ENCODE measurements around the gene ADI1. TPM values are rescaled to one million over a fixed set of nuclear protein-coding genes. Genes with fewer than 3 reads are reported as not detected.

The ADI1 gene
- total and polyA plus RNA-seq, 5 donors from 2014 or later, result 21.2 to 52.4 (median 48.9) TPM

GRCh38 chr2:3472966-3473365 lies 46.4 kb downstream of the ADI1 start:
- Histone ChIP-seq H3K4me3 (ENCODE audit: low read depth, low read length) (no peak overlapping the region), H3K36me3 (ENCODE audit: control insufficient read depth, insufficient read depth, low read length) (peaks cover 70% of the 10 kb centered on the region), H3K4me1 (ENCODE audit: control insufficient read depth, insufficient read depth, low read length, poor library complexity, severe bottlenecking) (no peaks in the 10 kb centered on the region), H3K27ac (ENCODE audit: insufficient read depth, low read length, poor library complexity, severe bottlenecking) (no peak overlapping the region), H3K9me3 (ENCODE audit: control insufficient read depth in 2 of 2, low read length in 2 of 2) (no peaks in the 10 kb centered on the region), H3K27me3 (ENCODE audit: control insufficient read depth, insufficient read depth, low read length) (no peaks in the 10 kb centered on the region)
- peaks cover 45% of the 10 kb centered on the region for H3K36me3 Mint-ChIP-seq
- DNase-seq (no peak), ATAC-seq (ENCODE audit: low read depth in 2 of 2) (no peak)
- no peaks in the 10 kb centered on the region for H3K9me3 Mint-ChIP-seq
- peaks cover 0 to 6% (median under 1%) of the 10 kb centered on the region in 4 donors for H3K4me1 Mint-ChIP-seq
- peak overlapping the region; percentile 31 to 83 (median 80) for H3K27ac Mint-ChIP-seq
- H3K4me3 Mint-ChIP-seq, result peak overlapping the region in 1 of 4 donors; percentile 43
- H3K27me3 Mint-ChIP-seq, result no peaks in the 10 kb centered on the region

DNA sequence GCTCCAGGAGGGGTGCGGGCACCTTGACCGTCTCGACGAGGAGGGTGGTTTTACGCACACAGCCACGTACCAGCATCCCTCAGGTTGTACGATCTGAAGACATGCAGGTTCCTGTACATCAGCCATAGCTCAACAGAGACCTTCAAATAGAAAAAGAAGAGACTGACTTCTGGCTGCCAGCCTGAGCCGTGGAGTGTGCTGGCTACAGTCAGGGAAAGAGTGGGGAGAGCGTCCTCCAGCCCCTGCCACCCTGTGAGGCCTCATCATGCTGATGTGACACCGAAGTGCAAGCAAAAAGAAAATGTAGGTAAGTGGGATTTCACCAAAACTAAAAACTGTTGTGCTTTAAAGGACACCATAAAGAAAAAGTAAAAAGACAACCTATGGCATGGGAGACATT lies 47.0 kb downstream of the ADI1 start:
- no peaks in the 10 kb centered on the region for H3K9me3 Mint-ChIP-seq
- no peak overlapping the region for H3K4me3 Mint-ChIP-seq
- Histone ChIP-seq H3K27ac (ENCODE audit: insufficient read depth, low read length, poor library complexity, severe bottlenecking) (no peak overlapping the region), H3K4me3 (ENCODE audit: low read depth, low read length) (no peak overlapping the region), H3K27me3 (ENCODE audit: control insufficient read depth, insufficient read depth, low read length) (no peaks in the 10 kb centered on the region), H3K9me3 (ENCODE audit: control insufficient read depth in 2 of 2, low read length in 2 of 2) (no peaks in the 10 kb centered on the region), H3K4me1 (ENCODE audit: control insufficient read depth, insufficient read depth, low read length, poor library complexity, severe bottlenecking) (no peaks in the 10 kb centered on the region), H3K36me3 (ENCODE audit: control insufficient read depth, insufficient read depth, low read length) (peaks cover 71% of the 10 kb centered on the region)
- ATAC-seq (ENCODE audit: low read depth in 2 of 2) (no peak), DNase-seq (no peak)
- H3K27me3 Mint-ChIP-seq, result no peaks in the 10 kb centered on the region
- H3K4me1 Mint-ChIP-seq, result peaks cover 0 to 6% (median under 1%) of the 10 kb centered on the region in 4 donors
- peaks cover 45% of the 10 kb centered on the region for H3K36me3 Mint-ChIP-seq
- peak overlapping the region in 1 of 3 donors; percentile 83 for H3K27ac Mint-ChIP-seq

GRCh38 chr2:3470856-3471737 lies 48.2 kb downstream of the ADI1 start:
- ATAC-seq (ENCODE audit: low read depth in 2 of 2), result no peak
- peak overlapping the region in 1 of 3 donors; percentile 42 for H3K27ac Mint-ChIP-seq
- H3K4me3 ChIP-seq (ENCODE audit: low read depth, low read length), result no peak overlapping the region
- H3K27me3 Mint-ChIP-seq, result no peaks in the 10 kb centered on the region
- no peak for DNase-seq
- H3K9me3 Mint-ChIP-seq, result no peaks in the 10 kb centered on the region
- peaks cover 50% of the 10 kb centered on the region for H3K36me3 Mint-ChIP-seq
- no peaks in the 10 kb centered on the region for H3K4me1 ChIP-seq (ENCODE audit: control insufficient read depth, insufficient read depth, low read length, poor library complexity, severe bottlenecking)
- no peaks in the 10 kb centered on the region for H3K9me3 ChIP-seq (ENCODE audit: control insufficient read depth in 2 of 2, low read length in 2 of 2)
- H3K4me3 Mint-ChIP-seq, result no peak overlapping the region
- H3K36me3 ChIP-seq (ENCODE audit: control insufficient read depth, insufficient read depth, low read length), result peaks cover 77% of the 10 kb centered on the region
- peaks cover 0 to 6% (median under 1%) of the 10 kb centered on the region in 4 donors for H3K4me1 Mint-ChIP-seq
- H3K27ac ChIP-seq (ENCODE audit: insufficient read depth, low read length, poor library complexity, severe bottlenecking), result no peak overlapping the region
- H3K27me3 ChIP-seq (ENCODE audit: control insufficient read depth, insufficient read depth, low read length), result no peaks in the 10 kb centered on the region

DNA sequence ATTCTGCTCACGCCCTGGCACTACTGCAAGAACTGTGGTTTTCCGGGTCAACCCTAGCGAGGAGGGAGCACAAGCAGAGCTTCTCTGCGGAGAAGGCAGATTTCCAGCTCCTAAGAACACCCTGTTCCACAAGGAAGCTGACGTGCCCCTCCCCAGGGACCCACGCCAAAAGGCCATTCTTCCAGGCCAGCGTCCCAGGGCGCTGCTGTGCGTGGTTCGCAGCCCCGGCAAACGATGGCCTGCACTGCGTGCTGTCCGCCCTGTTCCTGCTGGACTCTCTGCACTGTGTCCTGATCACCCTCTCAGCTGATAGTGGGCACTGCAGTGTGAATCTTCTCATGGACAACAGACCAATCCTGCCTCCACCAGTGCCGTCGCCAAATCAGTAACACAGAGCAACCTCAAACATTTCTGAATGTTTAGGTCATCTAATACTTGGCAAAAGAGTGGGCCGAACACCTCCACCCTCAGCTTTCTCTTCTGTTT lies 49.1 kb downstream of the ADI1 start:
- peaks cover 53% of the 10 kb centered on the region for H3K36me3 Mint-ChIP-seq
- Histone ChIP-seq H3K27ac (ENCODE audit: insufficient read depth, low read length, poor library complexity, severe bottlenecking) (no peak overlapping the region), H3K9me3 (ENCODE audit: control insufficient read depth in 2 of 2, low read length in 2 of 2) (no peaks in the 10 kb centered on the region), H3K4me1 (ENCODE audit: control insufficient read depth, insufficient read depth, low read length, poor library complexity, severe bottlenecking) (no peaks in the 10 kb centered on the region), H3K4me3 (ENCODE audit: low read depth, low read length) (no peak overlapping the region), H3K27me3 (ENCODE audit: control insufficient read depth, insufficient read depth, low read length) (no peaks in the 10 kb centered on the region), H3K36me3 (ENCODE audit: control insufficient read depth, insufficient read depth, low read length) (peaks cover 76% of the 10 kb centered on the region)
- DNase-seq (no peak), ATAC-seq (ENCODE audit: low read depth in 2 of 2) (no peak)
- no peaks in the 10 kb centered on the region for H3K27me3 Mint-ChIP-seq
- no peaks in the 10 kb centered on the region for H3K9me3 Mint-ChIP-seq
- no peak overlapping the region for H3K4me3 Mint-ChIP-seq
- H3K4me1 Mint-ChIP-seq, result peaks cover 0 to 6% (median 0%) of the 10 kb centered on the region in 4 donors
- peak overlapping the region in 1 of 3 donors; percentile 0 for H3K27ac Mint-ChIP-seq

DNA sequence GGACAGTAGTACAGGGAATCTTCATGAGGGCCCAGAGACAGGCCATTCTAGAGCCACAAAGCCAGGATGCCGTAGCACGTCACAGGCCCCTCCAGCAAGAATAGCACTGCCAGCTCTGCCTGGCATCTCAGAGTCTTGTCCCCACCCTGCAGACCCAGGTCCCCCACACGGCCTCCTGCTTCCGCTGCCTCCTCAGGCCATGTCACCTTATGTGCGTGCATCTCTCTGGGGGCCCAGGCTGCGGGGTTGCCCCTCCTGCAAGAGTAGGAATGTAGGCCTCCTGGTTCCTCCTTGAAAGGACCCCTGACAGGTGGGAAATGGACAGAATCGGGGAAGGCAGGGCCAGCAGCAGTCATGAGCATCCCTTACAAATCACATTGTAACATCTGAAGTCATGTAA lies 49.8 kb downstream of the ADI1 start:
- H3K4me3 Mint-ChIP-seq, result no peak overlapping the region
- peaks cover 54% of the 10 kb centered on the region for H3K36me3 Mint-ChIP-seq
- ATAC-seq (ENCODE audit: low read depth in 2 of 2), result no peak
- H3K9me3 Mint-ChIP-seq, result no peaks in the 10 kb centered on the region
- H3K27me3 ChIP-seq (ENCODE audit: control insufficient read depth, insufficient read depth, low read length), result no peaks in the 10 kb centered on the region
- H3K4me1 ChIP-seq (ENCODE audit: control insufficient read depth, insufficient read depth, low read length, poor library complexity, severe bottlenecking), result no peaks in the 10 kb centered on the region
- H3K4me3 ChIP-seq (ENCODE audit: low read depth, low read length), result no peak overlapping the region
- peaks cover 76% of the 10 kb centered on the region for H3K36me3 ChIP-seq (ENCODE audit: control insufficient read depth, insufficient read depth, low read length)
- no peak overlapping the region for H3K27ac Mint-ChIP-seq
- H3K9me3 ChIP-seq (ENCODE audit: control insufficient read depth in 2 of 2, low read length in 2 of 2), result no peaks in the 10 kb centered on the region
- H3K27me3 Mint-ChIP-seq, result no peaks in the 10 kb centered on the region
- H3K4me1 Mint-ChIP-seq, result peaks cover 0 to 6% (median 0%) of the 10 kb centered on the region in 4 donors
- no peak overlapping the region for H3K27ac ChIP-seq (ENCODE audit: insufficient read depth, low read length, poor library complexity, severe bottlenecking)
- DNase-seq, result no peak

GRCh38 chr2:3468296-3468988 lies 50.9 kb downstream of the ADI1 start:
- H3K27ac Mint-ChIP-seq, result no peak overlapping the region
- H3K9me3 Mint-ChIP-seq, result no peaks in the 10 kb centered on the region
- ATAC-seq (ENCODE audit: low read depth in 2 of 2) (no peak), DNase-seq (no peak)
- H3K4me3 Mint-ChIP-seq, result no peak overlapping the region
- H3K27me3 Mint-ChIP-seq, result no peaks in the 10 kb centered on the region
- Histone ChIP-seq H3K4me3 (ENCODE audit: low read depth, low read length) (no peak overlapping the region), H3K27ac (ENCODE audit: insufficient read depth, low read length, poor library complexity, severe bottlenecking) (no peak overlapping the region), H3K36me3 (ENCODE audit: control insufficient read depth, insufficient read depth, low read length) (peaks cover 77% of the 10 kb centered on the region), H3K27me3 (ENCODE audit: control insufficient read depth, insufficient read depth, low read length) (no peaks in the 10 kb centered on the region), H3K9me3 (ENCODE audit: control insufficient read depth in 2 of 2, low read length in 2 of 2) (no peaks in the 10 kb centered on the region), H3K4me1 (ENCODE audit: control insufficient read depth, insufficient read depth, low read length, poor library complexity, severe bottlenecking) (no peaks in the 10 kb centered on the region)
- H3K4me1 Mint-ChIP-seq, result peaks cover 0 to 6% (median 0%) of the 10 kb centered on the region in 4 donors
- peaks cover 59% of the 10 kb centered on the region for H3K36me3 Mint-ChIP-seq

DNA sequence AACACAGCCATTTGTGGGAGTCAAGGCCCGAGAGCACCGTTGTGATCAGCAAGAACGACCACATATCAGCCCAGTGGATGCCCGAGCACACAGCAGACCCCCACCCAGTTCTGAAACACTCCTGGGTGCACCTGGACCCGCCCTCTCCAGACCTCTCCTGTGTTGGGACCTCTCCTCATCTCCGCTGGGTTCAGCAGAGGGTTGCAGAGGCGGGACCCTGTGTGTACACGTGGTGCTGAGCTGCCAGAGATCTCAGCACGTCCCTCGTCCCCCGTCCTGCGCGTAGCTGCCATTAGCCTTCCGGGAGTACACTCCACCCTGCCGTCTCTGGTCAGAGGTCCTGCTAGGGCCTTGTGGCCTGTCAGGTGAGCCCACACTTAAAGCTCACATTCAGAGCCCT lies 51.7 kb downstream of the ADI1 start:
- no peak overlapping the region for H3K27ac Mint-ChIP-seq
- H3K4me3 Mint-ChIP-seq, result no peak overlapping the region
- DNase-seq, result no peak
- Histone ChIP-seq H3K9me3 (ENCODE audit: control insufficient read depth in 2 of 2, low read length in 2 of 2) (no peaks in the 10 kb centered on the region), H3K4me3 (ENCODE audit: low read depth, low read length) (no peak overlapping the region), H3K36me3 (ENCODE audit: control insufficient read depth, insufficient read depth, low read length) (peaks cover 77% of the 10 kb centered on the region), H3K4me1 (ENCODE audit: control insufficient read depth, insufficient read depth, low read length, poor library complexity, severe bottlenecking) (no peaks in the 10 kb centered on the region), H3K27ac (ENCODE audit: insufficient read depth, low read length, poor library complexity, severe bottlenecking) (no peak overlapping the region), H3K27me3 (ENCODE audit: control insufficient read depth, insufficient read depth, low read length) (no peaks in the 10 kb centered on the region)
- no peak for ATAC-seq (ENCODE audit: low read depth in 2 of 2)
- no peaks in the 10 kb centered on the region for H3K27me3 Mint-ChIP-seq
- H3K4me1 Mint-ChIP-seq, result peaks cover 0 to 1% (median 0%) of the 10 kb centered on the region in 4 donors
- H3K36me3 Mint-ChIP-seq, result peaks cover 56% of the 10 kb centered on the region
- H3K9me3 Mint-ChIP-seq, result no peaks in the 10 kb centered on the region
